Measurements from ENCODE around the gene MCF2L. TPM values are rescaled to one million over a fixed set of nuclear protein-coding genes. Genes with fewer than 3 reads are reported as not detected.

MCF2L gene
- total and polyA plus RNA-seq, 10 of the 15 experiments (the other 5 are each of a cell fraction or from before 2014, with no cell fraction given): 0.06 to 1.1 (median 0.21) TPM; not detected in 2

GRCh38 chr13:113082198-113083021, 113.4 kb downstream of the MCF2L start (continued):
- TF ChIP-seq, protein P1, sequence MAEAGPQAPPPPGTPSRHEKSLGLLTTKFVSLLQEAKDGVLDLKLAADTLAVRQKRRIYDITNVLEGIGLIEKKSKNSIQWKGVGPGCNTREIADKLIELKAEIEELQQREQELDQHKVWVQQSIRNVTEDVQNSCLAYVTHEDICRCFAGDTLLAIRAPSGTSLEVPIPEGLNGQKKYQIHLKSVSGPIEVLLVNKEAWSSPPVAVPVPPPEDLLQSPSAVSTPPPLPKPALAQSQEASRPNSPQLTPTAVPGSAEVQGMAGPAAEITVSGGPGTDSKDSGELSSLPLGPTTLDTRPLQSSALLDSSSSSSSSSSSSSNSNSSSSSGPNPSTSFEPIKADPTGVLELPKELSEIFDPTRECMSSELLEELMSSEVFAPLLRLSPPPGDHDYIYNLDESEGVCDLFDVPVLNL (IDR thresholded peaks at IDR 0.05; ENCODE audit: low read depth, low read length): no peak
- no peak for TF ChIP-seq EP300 (IDR thresholded peaks at IDR 0.05; ENCODE audit: borderline replicate concordance in 1 of 2, control insufficient read depth in 1 of 2, low read depth in 2 of 2, low read length in 2 of 2)
- TF ChIP-seq, protein P2, sequence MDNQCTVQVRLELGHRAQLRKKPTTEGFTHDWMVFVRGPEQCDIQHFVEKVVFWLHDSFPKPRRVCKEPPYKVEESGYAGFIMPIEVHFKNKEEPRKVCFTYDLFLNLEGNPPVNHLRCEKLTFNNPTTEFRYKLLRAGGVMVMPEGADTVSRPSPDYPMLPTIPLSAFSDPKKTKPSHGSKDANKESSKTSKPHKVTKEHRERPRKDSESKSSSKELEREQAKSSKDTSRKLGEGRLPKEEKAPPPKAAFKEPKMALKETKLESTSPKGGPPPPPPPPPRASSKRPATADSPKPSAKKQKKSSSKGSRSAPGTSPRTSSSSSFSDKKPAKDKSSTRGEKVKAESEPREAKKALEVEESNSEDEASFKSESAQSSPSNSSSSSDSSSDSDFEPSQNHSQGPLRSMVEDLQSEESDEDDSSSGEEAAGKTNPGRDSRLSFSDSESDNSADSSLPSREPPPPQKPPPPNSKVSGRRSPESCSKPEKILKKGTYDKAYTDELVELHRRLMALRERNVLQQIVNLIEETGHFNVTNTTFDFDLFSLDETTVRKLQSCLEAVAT (IDR thresholded peaks at IDR 0.05): no peak
- no peak for TF ChIP-seq ZNF384 (IDR thresholded peaks at IDR 0.05; ENCODE audit: borderline replicate concordance, low read depth, low read length)
- no peak for TF ChIP-seq SREBF1 (IDR thresholded peaks at IDR 0.05; ENCODE audit: low read length)
- TF ChIP-seq, protein P3, sequence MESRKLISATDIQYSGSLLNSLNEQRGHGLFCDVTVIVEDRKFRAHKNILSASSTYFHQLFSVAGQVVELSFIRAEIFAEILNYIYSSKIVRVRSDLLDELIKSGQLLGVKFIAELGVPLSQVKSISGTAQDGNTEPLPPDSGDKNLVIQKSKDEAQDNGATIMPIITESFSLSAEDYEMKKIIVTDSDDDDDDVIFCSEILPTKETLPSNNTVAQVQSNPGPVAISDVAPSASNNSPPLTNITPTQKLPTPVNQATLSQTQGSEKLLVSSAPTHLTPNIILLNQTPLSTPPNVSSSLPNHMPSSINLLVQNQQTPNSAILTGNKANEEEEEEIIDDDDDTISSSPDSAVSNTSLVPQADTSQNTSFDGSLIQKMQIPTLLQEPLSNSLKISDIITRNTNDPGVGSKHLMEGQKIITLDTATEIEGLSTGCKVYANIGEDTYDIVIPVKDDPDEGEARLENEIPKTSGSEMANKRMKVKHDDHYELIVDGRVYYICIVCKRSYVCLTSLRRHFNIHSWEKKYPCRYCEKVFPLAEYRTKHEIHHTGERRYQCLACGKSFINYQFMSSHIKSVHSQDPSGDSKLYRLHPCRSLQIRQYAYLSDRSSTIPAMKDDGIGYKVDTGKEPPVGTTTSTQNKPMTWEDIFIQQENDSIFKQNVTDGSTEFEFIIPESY (IDR thresholded peaks at IDR 0.05): no peak
- no peak for TF ChIP-seq PAX8 (IDR thresholded peaks at IDR 0.05)
